ENCODE results near the gene ZMIZ2. TPM values are rescaled to one million over a fixed set of nuclear protein-coding genes. Genes with fewer than 3 reads are reported as not detected.
"Not testable (repeated sequence)": the region's sequence is repeated elsewhere in the genome, so short reads cannot be mapped to it uniquely, and the experiment has no call there.

ZMIZ2 gene
- total RNA-seq, 1 experiment from 2014 or later: 41.0 TPM

DNA sequence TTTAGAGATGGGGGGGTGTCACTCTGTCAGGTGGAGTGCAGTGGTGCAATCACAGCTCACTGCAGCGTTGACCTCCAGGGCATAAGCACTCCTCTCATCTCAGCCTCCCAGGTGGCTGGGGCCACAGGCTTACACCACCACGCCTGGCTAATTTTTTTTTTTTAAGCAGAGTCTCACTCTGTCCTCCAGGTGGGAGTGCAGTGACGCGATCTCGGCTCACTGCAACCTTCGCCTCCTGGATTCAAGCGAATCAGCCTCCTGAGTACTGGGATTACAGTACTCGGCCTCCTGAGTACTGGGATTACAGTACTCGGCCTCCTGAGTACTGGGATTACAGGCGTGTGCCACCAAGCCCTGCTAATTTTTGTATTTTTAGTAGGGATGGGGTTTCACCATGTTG, 24.2 kb downstream of the ZMIZ2 start:
- DNase-seq (ENCODE audit: low spot score): peak; percentile 30

DNA sequence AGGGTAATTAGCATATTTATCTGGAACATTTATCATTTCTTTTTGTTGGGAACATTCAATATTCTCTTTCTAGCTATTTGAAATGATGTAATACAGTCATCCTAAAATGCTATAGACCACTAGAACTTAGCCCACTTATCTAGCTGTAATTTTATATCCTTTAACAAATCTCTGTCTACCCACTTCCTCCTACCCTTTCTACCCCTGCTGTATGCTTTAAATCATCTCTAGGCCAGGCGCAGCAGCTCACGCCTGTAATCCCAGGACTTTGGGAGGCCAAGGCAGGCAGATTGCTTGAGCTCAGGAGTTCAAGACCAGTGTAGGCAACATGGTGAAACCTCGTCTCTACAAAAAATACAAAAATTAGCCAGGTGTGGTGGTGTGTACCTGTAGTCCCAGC, 25.8 kb downstream of the ZMIZ2 start:
- DNase-seq (ENCODE audit: low spot score): not testable (repeated sequence)

DNA sequence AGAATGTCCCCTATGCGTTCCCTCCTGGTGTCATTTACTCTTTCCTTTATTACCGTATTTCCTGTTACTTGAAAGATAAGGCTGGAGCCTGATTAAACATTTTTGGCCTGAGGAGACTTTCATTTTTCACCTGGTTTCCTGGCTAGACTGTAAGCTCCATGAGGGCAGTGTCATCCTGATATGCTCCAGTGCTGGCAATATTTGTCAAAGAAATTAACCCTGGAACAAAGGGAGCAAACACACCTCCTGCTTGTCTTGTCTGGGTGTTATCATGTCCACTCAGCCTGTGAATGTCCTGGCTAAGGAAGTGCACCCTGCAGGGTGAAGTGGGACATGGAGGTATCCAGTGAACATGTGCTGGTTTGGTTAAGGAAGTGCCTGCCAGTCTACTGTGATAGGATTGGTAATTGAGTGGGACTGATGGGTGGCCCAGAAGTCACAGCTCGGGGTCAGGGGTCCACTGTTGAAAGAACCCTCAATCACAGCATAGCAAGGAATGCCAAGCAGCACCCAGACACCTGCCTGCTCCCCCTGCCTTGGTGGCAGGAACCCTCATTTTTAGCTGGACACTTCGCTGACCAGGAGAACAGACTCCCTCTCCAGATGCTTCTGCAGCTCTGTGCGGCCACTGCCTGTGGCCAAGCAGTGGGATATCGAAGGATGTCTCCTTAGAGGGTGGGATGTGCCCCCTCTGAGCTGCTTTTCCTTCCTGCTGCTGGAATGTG, 26.9 kb downstream of the ZMIZ2 start:
- DNase-seq (ENCODE audit: low spot score): no peak

DNA sequence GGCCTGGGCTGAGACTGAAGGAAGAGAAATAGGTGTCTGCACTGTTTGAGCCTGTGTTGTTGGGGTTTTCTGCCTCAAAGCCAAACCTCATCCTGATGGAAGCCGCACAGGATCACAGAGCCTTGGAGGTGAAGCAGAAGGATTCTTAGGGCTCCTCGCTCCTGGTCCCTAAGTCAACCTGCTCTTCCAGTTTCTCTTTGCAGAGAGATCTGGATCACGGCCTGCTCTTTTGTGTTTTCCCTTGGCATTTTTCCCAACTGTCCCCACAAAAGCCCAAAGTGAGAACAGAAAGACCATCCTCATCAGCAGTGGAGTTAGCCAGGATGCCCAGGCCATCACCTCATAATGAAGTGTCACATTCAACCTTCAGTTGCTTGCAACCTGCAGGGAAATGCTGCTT, 27.6 kb downstream of the ZMIZ2 start:
- DNase-seq (ENCODE audit: low spot score): no peak

DNA sequence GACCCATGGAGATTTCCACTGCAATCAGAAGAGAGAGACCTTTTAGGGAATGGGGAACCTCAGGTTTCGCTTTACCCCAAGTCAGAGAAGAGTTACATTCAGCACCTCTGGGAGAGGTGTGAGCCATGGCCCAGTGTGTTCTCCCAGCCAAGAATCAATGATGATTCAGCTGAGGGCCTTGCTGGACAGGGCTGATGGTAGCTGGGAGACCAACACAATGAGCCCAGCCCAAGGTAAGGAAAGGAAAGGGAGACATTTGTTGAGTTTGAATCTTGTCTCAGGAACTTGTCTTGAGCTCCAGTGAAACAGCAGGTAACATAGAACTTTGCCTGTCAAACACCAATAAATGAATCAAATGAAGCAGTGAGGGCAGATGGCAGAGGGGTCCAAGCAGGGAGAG, 33.8 kb downstream of the ZMIZ2 start:
- DNase-seq (ENCODE audit: low spot score): no peak

DNA sequence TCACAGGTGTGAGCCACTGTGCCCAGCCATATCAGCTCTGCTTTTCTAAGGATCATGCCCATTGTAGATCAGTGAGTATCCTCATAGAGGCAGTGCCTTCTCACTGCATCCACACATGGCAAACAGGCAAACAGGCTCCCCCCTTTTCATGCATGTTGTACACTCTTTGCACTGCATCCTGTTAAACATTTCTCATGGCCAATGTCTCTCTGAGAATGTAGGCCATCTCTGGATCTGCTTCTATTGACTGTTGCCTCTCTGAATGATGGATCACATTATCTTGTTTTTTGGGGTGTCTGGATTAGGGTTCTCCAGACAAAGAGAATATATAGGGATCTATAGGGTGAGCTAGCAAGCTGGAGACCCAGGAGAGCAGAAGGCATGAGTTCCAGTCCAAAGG, 34.8 kb downstream of the ZMIZ2 start:
- DNase-seq (ENCODE audit: low spot score): no peak

DNA sequence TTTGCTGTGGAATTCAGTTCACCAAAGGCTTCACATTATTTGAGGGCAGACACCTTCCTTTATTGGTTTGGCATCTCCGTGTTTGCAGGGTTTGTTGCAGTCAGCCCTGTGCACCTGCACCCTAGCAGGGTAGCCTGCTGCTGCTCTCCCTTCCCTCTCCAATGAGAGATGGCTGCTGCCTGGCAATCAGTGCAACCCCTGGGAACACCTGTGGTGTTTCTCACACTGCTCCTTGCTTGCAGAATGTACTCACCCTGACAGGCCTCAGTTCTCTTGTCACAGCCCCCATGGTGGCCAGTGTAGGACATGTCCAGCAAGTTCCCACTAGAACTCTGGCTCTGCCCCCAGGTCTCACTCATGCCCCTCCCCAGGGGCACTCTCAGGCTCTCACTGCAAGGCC, 35.7 kb downstream of the ZMIZ2 start:
- DNase-seq (ENCODE audit: low spot score): no peak

DNA sequence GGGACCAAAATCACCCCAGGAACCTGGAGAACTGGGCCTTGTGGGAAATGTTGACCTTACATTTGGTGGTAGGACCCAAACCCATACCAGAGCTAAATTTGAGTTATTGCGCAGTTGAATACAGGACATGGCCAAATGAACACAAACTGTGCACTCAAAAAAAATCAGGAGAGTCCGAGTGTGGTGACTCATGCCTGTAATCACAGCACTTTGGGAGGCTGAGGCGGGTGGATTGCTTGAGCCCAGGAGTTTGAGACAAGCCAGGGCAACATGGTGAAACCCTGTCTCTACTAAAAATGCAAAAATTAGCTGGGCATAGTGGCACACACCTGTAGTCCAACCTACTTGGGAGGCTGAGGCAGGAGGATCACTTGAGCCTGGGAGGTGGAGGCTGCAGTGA, 36.6 kb downstream of the ZMIZ2 start:
- DNase-seq (ENCODE audit: low spot score): not testable (repeated sequence)

DNA sequence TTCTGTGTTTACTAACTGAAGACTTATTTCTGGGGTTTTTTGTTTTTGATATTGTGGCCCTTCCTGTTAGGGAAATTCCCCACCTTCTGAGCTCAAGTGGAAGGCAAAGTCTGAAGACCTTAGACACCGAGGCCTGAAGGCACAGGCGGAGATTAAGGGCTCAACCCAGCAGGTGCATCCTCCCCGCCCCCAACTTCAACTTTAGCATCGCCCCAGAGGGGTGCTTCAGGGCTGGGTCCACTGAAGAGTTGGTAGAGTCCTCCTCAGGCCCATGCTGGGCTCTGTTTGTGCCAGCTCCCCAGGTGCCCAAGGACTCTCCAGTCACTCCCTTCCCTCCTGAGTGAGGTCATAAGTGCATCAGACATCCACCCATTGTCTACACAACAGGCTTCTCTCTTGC, 38.4 kb downstream of the ZMIZ2 start:
- no peak for DNase-seq (ENCODE audit: low spot score)

DNA sequence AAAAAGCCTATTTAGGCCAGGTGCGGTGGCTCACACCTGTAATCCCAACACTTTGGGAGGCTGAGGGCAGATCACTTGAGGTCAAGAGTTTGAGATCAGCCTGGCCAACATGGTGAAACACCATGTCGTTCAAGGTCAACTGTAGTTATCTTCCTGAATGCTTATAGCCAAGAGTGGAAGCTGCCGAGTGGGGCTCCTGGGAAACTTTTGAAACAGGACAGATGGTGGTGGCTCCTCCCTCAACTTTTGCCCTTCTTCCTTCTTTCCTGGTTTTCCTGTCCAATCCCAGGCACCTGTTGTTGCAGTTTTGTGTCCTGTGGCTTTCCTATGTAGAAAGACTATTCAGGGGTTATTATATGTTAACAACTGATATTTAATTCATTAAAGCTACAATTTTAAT, 39.1 kb downstream of the ZMIZ2 start:
- no peak for DNase-seq (ENCODE audit: low spot score)

DNA sequence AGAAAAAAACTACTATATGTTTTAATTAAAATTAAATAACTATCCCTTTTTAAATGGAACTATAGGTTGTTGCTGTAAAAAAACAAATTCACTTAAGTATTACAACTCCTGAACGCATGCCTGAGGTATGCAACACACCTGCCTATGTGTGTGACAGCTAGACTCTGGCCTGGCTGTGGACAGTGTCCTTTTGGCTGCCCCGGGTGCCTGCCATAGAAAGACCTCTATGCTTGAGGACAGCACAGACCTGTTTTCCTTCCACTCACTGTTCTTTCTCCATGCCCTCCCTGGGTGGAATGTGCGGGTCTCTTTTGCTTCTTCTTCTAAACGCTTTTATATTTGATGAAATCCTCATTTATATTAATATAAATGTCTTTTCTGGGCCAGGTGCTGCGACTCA, 41.3 kb downstream of the ZMIZ2 start:
- no peak for DNase-seq (ENCODE audit: low spot score)

DNA sequence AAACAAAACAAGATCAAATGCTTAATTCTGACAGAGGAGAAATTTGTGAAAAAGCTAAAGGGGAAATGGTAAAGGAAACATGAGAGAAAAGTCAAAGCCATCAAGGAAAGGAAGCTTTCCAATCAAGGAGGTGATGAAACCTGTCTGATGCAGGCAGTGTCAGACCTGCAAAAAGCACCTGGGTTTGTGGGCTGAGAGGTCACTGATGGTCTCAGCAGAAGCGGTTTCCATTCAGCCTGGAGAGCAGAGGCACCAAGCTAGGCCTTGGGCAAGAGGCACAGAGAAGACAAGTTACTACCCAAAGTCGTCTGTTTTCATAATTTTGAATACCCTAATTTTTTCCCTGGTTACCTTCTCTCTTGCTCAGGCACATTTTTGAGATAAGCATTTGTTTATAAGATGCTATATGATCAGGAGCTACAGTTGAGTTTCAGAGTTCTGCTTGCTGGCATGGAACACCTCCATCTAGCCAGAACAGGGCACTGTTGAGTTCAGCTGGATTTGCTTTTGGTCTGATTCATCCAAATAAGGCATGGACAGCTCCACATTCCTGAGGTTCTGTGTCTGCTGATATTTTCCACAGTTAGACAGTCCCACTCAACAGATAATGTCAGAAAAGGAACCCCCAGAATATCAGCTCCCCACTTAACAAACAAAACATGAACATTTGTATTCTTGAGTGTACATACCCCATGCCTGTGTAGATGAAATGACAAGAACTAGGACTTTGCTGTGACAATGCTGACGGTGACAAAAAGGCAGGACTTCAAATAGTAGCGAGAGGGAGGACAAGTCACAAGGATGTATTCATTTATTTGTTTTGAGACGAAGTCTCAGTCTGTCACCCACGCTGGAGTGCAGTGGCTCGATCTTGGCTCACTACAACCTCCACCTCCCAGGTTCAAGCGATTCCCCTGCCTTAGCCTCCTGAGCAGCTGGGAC, 42.9 kb downstream of the ZMIZ2 start:
- DNase-seq (ENCODE audit: low spot score): no peak

DNA sequence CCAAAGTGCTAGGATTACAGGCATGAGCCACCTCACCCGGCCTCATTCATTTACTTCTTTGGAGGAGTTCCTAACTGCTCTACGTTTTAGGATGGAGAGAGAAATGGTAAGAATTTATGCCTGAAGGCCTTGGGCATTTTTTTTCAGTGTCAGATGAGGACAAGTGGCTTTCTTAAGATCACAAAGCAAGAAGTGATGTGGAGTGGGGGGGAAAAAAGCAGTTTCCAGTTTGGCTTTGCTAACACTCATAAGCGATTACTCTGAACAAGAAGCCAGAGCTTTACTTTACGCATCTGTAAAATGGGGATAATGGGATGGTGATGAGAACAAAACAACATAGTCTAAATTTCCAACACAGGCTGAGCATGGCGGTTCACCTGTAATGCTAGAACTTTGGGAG, 45.3 kb downstream of the ZMIZ2 start:
- no peak for DNase-seq (ENCODE audit: low spot score)

DNA sequence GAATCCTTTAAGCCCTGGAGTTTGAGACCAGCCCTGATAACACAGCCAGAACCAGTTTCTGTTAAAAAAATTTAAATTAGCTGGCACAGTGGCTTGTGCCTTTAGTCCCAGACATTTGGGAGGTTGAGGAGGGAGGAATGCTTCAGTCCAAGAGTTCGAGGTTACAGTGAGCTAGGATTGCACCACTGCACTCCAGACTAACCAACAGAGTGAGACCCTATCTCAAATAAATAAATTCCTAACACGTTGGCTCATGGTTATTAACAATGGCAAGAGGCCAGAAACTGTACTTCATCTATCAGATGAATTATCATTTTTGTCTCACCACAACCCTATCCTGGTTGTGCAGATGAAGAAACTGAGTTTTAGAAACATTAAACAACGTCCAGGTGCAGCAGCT, 45.7 kb downstream of the ZMIZ2 start:
- DNase-seq (ENCODE audit: low spot score): no peak

DNA sequence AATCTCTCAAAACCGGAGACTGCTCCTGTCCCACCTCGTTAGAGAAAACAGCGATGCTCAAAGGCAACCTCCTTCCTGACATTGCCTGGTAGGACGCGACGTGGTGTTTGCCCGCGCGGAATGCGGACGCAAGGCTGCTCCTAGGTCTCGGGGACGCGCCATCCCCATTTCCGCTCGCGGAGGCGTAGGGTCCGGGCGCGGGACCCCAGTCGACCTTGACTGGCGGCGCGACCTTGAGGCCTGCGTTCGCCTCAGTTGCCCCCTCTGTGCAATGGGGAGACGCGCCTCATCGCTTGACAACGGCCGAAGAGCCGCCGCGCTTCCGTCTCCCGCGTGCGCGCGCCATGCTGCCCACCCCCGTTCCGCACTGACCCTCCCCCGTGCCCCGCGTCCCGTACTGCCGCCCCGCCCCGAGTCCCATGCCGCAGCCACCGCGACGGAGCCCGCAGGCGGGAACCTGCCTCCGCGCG, 47.4 kb downstream of the ZMIZ2 start:
- DNase-seq (ENCODE audit: low spot score): peak; percentile 86

DNA sequence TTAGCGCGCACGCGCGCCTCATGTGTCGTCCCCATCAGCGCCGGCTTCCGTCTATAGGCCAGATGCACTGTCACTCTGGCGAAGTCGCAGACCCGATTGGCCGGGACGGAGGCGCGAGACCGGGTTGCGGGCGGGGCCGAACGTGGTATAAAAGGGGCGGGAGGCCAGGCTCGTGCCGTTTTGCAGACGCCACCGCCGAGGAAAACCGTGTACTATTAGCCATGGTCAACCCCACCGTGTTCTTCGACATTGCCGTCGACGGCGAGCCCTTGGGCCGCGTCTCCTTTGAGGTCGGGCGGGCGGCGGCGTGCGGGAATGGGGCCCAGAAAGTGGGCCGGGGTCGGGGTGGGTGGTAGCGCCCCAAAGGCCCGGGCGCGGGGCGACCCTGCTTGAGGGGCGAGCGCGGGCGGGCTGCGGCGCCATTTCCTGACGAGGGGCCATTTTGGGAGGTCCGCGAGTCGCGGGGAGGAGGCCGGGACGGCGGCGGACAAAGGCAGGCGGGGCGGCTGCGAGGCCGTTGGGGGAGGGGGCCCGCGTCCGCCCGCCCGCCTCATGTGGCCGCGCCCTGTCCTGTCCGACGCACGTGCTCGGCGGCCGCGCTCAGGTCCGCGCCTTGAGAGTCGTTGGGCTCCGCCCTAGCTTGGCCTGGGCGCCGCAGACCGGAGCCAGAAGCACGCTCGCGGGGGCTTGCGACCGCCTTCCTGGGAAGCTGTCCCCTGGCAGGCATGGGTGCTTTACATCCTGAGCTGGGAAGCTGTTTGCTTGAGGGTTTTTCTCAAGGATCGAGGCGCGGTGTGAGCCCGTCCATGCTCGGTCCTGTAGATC, 48.1 kb downstream of the ZMIZ2 start, which contains the start of gene PPIA:
Gene PPIA (plus strand): TSS at position 178 of the 825 bp plus-strand sequence. CDS start 44 bp downstream, at position 222.
- peak; percentile 99 for DNase-seq (ENCODE audit: low spot score)

DNA sequence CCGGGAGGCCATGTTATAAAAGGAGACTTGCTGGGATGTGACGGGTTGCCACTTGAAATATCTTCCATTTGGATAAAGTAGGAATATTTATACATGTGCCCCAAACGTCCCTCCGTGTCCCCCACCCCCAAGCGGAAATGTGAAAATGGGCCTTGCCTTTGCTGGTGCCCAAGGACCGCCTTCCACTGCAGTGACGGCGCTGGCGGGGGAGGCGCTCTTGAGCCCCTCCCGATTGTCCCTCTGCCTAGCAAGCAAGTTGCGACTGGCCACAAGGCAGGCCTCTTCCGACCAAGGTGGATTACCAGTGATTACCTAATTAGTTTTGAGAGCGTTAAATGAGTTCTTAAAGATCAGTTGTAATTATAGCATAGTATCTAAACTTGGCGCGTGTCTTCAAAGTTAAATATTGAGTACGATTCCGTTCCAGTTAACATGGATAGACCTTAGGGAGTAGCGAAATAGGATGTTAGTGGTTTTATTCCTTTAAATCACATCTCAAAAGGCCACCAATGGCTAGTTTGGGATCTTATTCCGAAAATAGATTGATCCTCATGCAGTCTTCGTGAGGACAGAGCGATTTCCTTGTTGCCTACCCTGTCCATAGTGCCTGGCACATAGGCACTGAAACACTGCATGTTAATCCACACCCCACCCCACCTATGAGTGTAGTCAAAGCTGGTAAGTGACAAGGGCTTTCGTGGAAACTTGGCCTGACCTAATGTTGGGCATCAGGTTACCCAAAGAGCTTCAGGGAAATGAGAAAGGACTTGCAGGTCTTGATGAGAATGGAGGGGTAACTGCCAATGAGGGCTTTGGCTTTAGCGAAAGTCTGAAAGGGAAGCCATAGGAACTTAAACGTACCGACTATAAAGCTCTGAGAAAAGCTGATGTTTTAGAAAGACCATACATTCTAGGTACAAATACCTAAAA, 48.9 kb downstream of the ZMIZ2 start:
- DNase-seq (ENCODE audit: low spot score): peak; percentile 93

DNA sequence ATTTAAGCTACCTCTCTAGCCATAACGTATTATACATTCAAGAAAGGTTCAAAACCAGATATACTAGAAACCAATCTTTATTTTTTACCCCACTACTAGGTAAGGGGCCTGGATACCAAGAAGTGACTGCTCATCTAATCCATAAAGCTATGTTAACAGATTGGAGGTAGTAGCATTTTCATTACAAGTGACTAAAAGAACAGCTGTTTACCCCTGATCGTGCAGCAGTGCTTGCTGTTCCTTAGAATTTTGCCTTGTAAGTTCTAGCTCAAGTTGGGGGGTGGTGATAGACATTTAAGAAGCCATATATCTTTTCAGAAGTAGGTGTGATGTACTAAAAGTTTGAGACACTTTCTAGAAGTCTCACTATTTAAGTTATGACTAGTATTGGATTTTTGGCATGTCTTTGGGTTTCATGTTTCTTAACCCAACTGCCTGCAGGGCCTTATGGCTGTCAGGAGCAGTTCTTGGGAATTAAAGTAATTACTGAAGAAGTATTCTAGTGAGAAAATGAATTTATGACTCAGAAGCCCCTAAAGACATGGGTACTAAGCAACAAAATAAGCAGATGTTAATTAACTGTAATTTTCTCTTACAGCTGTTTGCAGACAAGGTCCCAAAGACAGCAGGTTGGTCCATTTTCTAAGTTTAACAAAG, 50.1 kb downstream of the ZMIZ2 start:
- DNase-seq (ENCODE audit: low spot score): no peak

DNA sequence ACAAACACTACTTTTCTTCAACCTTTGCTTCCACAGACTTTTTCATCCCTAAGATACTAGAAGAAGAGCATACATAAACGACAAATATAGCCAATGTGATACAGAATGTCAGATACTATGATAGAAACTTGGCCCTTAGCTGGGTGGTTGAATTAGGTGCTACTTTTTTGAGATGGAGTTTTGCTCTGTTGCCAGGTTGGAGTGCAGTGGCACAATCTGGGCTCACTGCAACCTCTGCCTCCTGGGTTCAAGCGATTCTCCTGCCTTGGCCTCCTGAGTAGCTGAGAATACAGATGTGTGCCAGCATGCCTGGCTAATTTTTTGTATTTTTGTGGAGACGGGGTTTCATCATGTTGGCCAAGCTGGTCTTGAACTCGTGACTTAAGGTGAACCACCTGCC, 51.3 kb downstream of the ZMIZ2 start:
- DNase-seq (ENCODE audit: low spot score): no peak

DNA sequence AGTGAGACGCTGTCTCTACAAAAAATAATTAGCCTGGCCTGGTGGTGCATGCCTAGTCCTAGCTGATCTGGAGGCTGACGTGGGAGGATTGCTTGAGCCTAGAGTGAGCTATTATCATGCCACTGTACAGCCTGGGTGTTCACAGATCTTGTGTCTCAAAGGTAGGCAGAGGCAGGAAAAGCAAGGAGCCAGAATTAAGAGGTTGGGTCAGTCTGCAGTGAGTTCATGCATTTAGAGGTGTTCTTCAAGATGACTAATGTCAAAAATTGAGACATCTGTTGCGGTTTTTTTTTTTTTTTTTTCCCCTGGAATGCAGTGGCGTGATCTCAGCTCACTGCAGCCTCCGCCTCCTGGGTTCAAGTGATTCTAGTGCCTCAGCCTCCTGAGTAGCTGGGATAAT, 53.2 kb downstream of the ZMIZ2 start:
- DNase-seq (ENCODE audit: low spot score): no peak
